Gastrocnemius medialis (tissue), 4 donors: Measurements from ENCODE around the gene CENPX. TPM values are rescaled to one million over a fixed set of nuclear protein-coding genes. Genes with fewer than 3 reads are reported as not detected.

Experiments
- ATAC-seq, 2 donors: fragments of 150-250 bp; one replicate each; pipeline ENCODE4 v1.9.1; 2016
- DNase-seq, 2 donors: peaks; one replicate each; pipeline ENCODE4 v3.0.0-alpha.2; 2019
- H3K27ac ChIP-seq, 4 donors: fragments of 200-600 bp; sonication (generic); 1 replicate in 1 of 4; 2 replicates in 3 of 4; pipeline ENCODE4 v1.5.1; 2016 to 2018; ENCODE audit warnings: mild to moderate bottlenecking in 2 of 4, moderate library complexity in 1 of 4
- H3K27me3 ChIP-seq, 3 donors: fragments of 200-600 bp; sonication (generic) in 2 of 3; 1 replicate in 1 of 3; 2 replicates in 2 of 3; pipeline versions ENCODE4 v1.5.1 to v1.6.0; 2016 to 2019; ENCODE audit warnings: mild to moderate bottlenecking in 1 of 3, moderate library complexity in 1 of 3
- H3K36me3 ChIP-seq, 2 donors: fragments of 200-600 bp; sonication (generic) in 1 of 2; one replicate each; pipeline ENCODE4 v1.5.1; 2017 to 2018
- H3K4me1 ChIP-seq, 2 donors: fragments of 200-600 bp; sonication (generic) in 1 of 2; one replicate each; pipeline ENCODE4 v1.5.1; 2016 to 2017; ENCODE audit warnings: mild to moderate bottlenecking in 2 of 2
- H3K4me3 ChIP-seq, 4 donors: fragments of 200-600 bp; sonication (generic) in 3 of 4; 1 replicate in 1 of 4; 2 replicates in 3 of 4; pipeline ENCODE4 v1.5.1; 2016 to 2019; ENCODE audit warnings: mild to moderate bottlenecking in 2 of 4
- H3K9me3 ChIP-seq, 3 donors: fragments of 200-600 bp; sonication (generic) in 2 of 3; 1 replicate in 1 of 3; 2 replicates in 2 of 3; pipeline ENCODE4 v1.5.1; 2016 to 2019
- POLR2A ChIP-seq, 2 donors: fragments of 450-650 bp; IDR thresholded peaks; one replicate each; pipeline ENCODE4 v1.6.1; 2017; ENCODE audit warnings: antibody characterized with exemption in 2 of 2, mild to moderate bottlenecking in 2 of 2, moderate library complexity in 2 of 2
- in situ Hi-C, 4 donors: fragments of 200-750 bp; cut with MboI; loops; one replicate each; pipeline versions ENCODE4 v1.15.0 to v1.8.0; 2017; ENCODE audit warnings: low sequenced_read_pairs in 4 of 4
- intact Hi-C: fragments of 100-400 bp; cut with DNase I; formaldehyde crosslinking; loops from one replicate; pipeline ENCODE4 v1.15.1; 2023; ENCODE audit warnings: low total_unique reads
- total RNA-seq, 4 donors: library from RNA; depleted of rRNA; stranded (reverse); fragments of >200 nt; gene quantifications; one replicate each; pipeline versions ENCODE4 v1.1.0 to v1.2.3, GENCODE V29; 2016
- TF ChIP-seq, protein P1 (sequence below), 5 experiments: fragments of 450-650 bp in 3 of 5; fragments of 200-600 bp in 2 of 5; sonication (generic) in 2 of 5; IDR thresholded peaks in 4 of 5; conservative IDR thresholded peaks in 1 of 5; 1 replicate in 4 of 5; 2 replicates in 1 of 5; pipeline ENCODE4 v1.5.1; 2016 to 2019; ENCODE audit warnings: antibody characterized with exemption in 5 of 5, mild to moderate bottlenecking in 3 of 5, moderate library complexity in 3 of 5

Gene CENPX
- total RNA-seq, 4 donors from 2014 or later = 41.2 to 62.7 (median 57.0) TPM

DNA sequence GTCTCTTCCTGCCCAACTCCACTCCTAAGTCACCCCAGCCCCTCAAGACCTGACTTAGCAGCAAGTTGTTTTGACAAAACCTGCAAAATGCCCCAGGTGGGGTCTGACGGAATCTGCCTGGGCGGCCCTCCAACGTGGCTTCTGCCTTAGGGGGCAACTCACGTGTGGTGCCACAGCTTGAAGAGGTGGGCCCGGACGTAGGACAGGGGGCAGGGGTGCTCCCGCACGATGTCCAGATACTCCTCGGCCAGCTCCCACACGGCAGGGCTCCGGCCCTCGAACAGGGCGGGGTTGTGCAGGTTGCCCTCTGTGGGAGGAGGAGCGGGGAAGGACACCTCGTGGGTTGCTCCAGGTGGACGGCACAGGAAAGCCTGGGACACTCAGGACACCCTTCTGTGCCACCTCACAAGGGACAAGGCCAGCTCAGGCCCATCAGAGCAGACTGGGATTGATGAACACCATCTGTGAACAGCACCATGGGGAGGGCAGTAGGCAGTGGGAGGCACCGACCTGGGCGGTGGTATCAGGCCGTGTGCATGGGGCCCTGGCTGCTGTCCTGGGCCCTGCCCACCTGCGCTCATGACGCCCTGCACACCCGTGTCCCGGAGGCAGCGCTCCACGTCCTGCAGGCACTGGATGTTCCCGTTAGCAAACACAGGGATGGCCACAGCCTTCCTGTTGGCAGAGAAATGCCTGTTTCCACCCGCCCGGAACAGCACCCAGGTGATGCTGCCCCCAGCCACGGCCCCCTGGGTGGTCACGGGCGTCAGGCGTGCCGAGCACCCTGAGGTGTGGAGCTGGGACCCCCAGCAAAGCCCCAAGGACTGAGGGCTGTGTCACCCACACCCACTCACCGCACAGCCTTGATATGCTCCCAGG is 38.6 kb upstream of the CENPX start:
- DNase-seq (no peak), ATAC-seq (no peak)
- Histone ChIP-seq H3K4me3 (no peak overlapping the region), H3K36me3 (peaks cover 0 to 64% of the 10 kb centered on the region in 2 donors), H3K4me1 (peaks cover 13 to 23% of the 10 kb centered on the region in 2 donors), H3K27ac (no peak overlapping the region), H3K9me3 (no peaks in the 10 kb centered on the region), H3K27me3 (no peaks in the 10 kb centered on the region)
- intact Hi-C loops (no loop called here), in situ Hi-C loops (no loop called here)
- no peak for TF ChIP-seq POLR2A (IDR thresholded peaks at IDR 0.05)
- TF ChIP-seq, protein P1, sequence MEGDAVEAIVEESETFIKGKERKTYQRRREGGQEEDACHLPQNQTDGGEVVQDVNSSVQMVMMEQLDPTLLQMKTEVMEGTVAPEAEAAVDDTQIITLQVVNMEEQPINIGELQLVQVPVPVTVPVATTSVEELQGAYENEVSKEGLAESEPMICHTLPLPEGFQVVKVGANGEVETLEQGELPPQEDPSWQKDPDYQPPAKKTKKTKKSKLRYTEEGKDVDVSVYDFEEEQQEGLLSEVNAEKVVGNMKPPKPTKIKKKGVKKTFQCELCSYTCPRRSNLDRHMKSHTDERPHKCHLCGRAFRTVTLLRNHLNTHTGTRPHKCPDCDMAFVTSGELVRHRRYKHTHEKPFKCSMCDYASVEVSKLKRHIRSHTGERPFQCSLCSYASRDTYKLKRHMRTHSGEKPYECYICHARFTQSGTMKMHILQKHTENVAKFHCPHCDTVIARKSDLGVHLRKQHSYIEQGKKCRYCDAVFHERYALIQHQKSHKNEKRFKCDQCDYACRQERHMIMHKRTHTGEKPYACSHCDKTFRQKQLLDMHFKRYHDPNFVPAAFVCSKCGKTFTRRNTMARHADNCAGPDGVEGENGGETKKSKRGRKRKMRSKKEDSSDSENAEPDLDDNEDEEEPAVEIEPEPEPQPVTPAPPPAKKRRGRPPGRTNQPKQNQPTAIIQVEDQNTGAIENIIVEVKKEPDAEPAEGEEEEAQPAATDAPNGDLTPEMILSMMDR (IDR thresholded peaks at IDR 0.05 in 4 of 5, conservative IDR thresholded peaks at IDR 0.05 in 1 of 5) = no peak

DNA sequence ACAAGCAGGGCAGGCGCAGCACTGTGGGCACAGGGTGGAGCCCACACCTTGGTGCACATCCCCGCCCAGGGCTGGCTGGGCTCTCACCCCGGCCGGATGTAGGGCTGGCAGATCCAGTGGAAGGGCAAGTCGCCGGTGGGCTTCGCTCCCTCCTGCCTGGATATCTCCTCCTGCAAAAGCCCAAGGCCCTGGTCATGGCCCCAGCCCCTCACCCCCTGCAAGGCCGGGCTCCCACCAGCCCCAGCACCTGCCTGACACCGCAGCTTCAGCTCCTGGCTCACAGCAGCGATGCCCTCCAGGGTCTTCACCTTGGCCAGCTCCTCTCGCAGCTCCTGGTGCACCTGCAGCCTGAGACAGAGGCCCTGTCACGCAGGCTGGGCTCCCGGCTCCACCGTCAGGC is 37.9 kb upstream of the CENPX start:
- in situ Hi-C loops (no loop called here), intact Hi-C loops (no loop called here)
- no peak overlapping the region for H3K4me3 ChIP-seq
- H3K27me3 ChIP-seq = no peaks in the 10 kb centered on the region
- no peaks in the 10 kb centered on the region for H3K9me3 ChIP-seq
- peaks cover 13 to 18% of the 10 kb centered on the region in 2 donors for H3K4me1 ChIP-seq
- no peak for DNase-seq
- peaks cover 0 to 71% of the 10 kb centered on the region in 2 donors for H3K36me3 ChIP-seq
- no peak for ATAC-seq
- TF ChIP-seq, protein P1 (IDR thresholded peaks at IDR 0.05 in 4 of 5, conservative IDR thresholded peaks at IDR 0.05 in 1 of 5) = no peak
- H3K27ac ChIP-seq = no peak overlapping the region

DNA sequence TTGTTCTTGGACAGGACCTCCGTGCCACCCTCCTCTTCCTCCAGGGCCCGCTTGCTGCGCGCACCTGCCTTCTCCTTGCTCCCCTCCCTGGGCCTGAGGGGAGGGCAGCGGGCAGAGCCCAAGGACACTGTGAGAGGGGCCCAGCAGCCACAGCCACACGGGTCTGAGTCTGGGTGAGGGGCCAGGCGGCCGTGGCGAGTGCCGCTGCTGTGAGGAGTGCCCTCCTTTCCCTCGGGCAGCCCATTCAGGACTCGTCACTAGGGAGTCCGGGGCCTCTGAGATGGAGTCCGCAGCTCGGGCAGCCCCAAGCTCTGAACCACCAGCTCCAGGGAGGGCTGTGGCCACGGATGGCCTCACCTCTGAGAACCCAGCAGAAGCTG is 37.3 kb upstream of the CENPX start:
- intact Hi-C loops (no loop called here), in situ Hi-C loops (no loop called here)
- Histone ChIP-seq H3K4me3 (no peak overlapping the region), H3K36me3 (peaks cover 0 to 77% of the 10 kb centered on the region in 2 donors), H3K4me1 (peaks cover 12 to 14% of the 10 kb centered on the region in 2 donors), H3K27ac (no peak overlapping the region), H3K27me3 (no peaks in the 10 kb centered on the region), H3K9me3 (no peaks in the 10 kb centered on the region)
- DNase-seq = no peak
- no peak for ATAC-seq
- TF ChIP-seq, protein P1 (IDR thresholded peaks at IDR 0.05 in 4 of 5, conservative IDR thresholded peaks at IDR 0.05 in 1 of 5) = no peak
- TF ChIP-seq POLR2A (IDR thresholded peaks at IDR 0.05) = no peak

DNA sequence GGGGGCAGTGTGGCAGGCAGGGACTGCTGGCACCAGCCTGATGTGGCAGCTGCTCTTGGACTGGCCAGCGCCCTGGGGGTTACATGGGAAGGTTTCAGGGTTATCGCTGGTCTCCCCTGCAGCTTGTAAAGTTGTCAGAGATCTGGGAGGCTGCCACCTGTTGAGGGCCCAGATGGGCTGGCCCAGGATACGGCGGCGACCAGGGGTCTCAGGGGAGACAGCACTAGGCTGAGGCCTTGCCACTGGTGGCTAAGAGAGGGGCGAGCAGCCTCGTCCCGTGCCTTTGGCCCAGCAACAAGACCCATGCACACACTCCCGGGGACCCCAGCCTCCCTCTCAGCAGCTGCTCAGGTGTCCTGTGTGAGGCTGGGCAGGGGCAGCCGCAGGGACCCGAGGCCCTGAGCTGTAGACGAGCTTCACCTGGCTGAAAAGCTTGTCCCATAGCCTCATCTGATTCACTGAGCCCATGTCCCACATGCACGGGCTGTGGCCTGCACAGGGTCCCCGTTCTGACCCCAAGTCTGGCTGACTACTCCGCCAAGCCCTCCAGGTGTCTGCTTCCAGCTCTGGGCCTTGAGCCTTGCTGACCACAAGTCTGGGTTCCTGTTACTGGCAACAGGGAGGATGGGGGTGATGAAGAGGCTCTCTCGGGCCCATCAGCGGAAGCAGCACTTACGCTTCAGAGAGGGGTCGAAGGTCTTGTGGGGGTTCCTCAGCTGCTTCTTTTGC is 36.8 kb upstream of the CENPX start:
- H3K27ac ChIP-seq = no peak overlapping the region
- H3K4me3 ChIP-seq = no peak overlapping the region
- ATAC-seq (no peak), DNase-seq (no peak)
- H3K9me3 ChIP-seq = no peaks in the 10 kb centered on the region
- peaks cover 6 to 9% of the 10 kb centered on the region in 2 donors for H3K4me1 ChIP-seq
- intact Hi-C loops (no loop called here), in situ Hi-C loops (no loop called here)
- no peaks in the 10 kb centered on the region for H3K27me3 ChIP-seq
- no peak for TF ChIP-seq POLR2A (IDR thresholded peaks at IDR 0.05)
- TF ChIP-seq, protein P1 (IDR thresholded peaks at IDR 0.05 in 4 of 5, conservative IDR thresholded peaks at IDR 0.05 in 1 of 5) = no peak
- peaks cover 0 to 83% of the 10 kb centered on the region in 2 donors for H3K36me3 ChIP-seq
